IMR-90 (cell line): Measurements from ENCODE around the gene UBAC1. TPM values are rescaled to one million over a fixed set of nuclear protein-coding genes. Genes with fewer than 3 reads are reported as not detected.

ENCODE experiments used
- ATAC-seq: fragments of 200-7000 bp; cut with Tn5 transposase; 2 replicates; pipeline ENCODE4 v1.9.1; 2020; ENCODE audit warnings: low read depth, mild to moderate bottlenecking, moderate library complexity
- BruUV-seq: library from RNA; stranded (reverse); fragments of 400-500 nt; replicated peaks from 2 replicates; lab custom pipeline; 2021; lab: Mats Ljungman, UMichigan
- CTCF ChIA-PET: fragments of 300-600 bp; formaldehyde crosslinking; extraction: SDS; loops from one replicate; lab custom pipeline; 2021; ENCODE audit warnings: antibody characterized with exemption; lab: Yijun Ruan, JAX
- POLR2A ChIA-PET: fragments of 300-600 bp; sonication (Branson Sonifier 250); formaldehyde crosslinking; loops from one replicate; lab custom pipeline; 2022; ENCODE audit warnings: antibody characterized with exemption; ENCODE audit not compliant: unreplicated experiment; lab: Charles Lee
- DNase-seq: peaks from one replicate; pipeline ENCODE4 v3.0.0; 2013
- H2AFZ ChIP-seq: replicated peaks from 2 replicates; pipeline ENCODE3; 2013; ENCODE audit warnings: low read length, mild to moderate bottlenecking; ENCODE audit not compliant: poor library complexity
- H2AK5ac ChIP-seq: 2 replicates; pipeline ENCODE4 v1.6.1; 2013; ENCODE audit warnings: low read depth, low read length, inconsistent platforms
- H2AK9ac ChIP-seq: replicated peaks from 2 replicates; pipeline ENCODE3; 2013; ENCODE audit warnings: mild to moderate bottlenecking, low read depth, low read length, moderate library complexity; ENCODE audit not compliant: poor library complexity
- H2BK120ac ChIP-seq: 2 replicates; pipeline ENCODE4 v1.6.1; 2013; ENCODE audit warnings: low read depth, low read length, inconsistent platforms
- H2BK15ac ChIP-seq: 3 replicates; pipeline ENCODE4 v1.6.1; 2013; ENCODE audit warnings: low read depth, low read length, inconsistent platforms
- H2BK20ac ChIP-seq: 2 replicates; pipeline ENCODE4 v1.6.1; 2013; ENCODE audit warnings: low read depth, mild to moderate bottlenecking, inconsistent platforms, low read length, moderate library complexity
- H2BK5ac ChIP-seq: 2 replicates; pipeline ENCODE4 v1.6.1; 2013; ENCODE audit warnings: mild to moderate bottlenecking, low read depth, low read length, inconsistent platforms; ENCODE audit not compliant: poor library complexity, severe bottlenecking
- H3K14ac ChIP-seq: replicated peaks from 2 replicates; pipeline ENCODE4 v1.6.1; 2013; ENCODE audit warnings: low read depth, low read length, inconsistent platforms
- H3K18ac ChIP-seq: 2 replicates; pipeline ENCODE4 v1.6.1; 2013; ENCODE audit warnings: low read depth, low read length, control low read depth
- H3K23ac ChIP-seq: 2 replicates; pipeline ENCODE4 v1.6.1; 2013; ENCODE audit warnings: low read depth, low read length, inconsistent platforms
- H3K27ac ChIP-seq: 2 replicates; pipeline ENCODE4 v1.5.1; 2013; ENCODE audit warnings: mild to moderate bottlenecking, control low read depth, low read length; ENCODE audit not compliant: insufficient read depth
- H3K27me3 ChIP-seq: 2 replicates; pipeline ENCODE4 v1.6.1; 2013; ENCODE audit warnings: low read length; ENCODE audit not compliant: control insufficient read depth, insufficient read depth
- H3K36me3 ChIP-seq: 2 replicates; pipeline ENCODE4 v1.6.1; 2013; ENCODE audit warnings: low read length, mixed read lengths; ENCODE audit not compliant: control insufficient read depth, insufficient read depth
- H3K4ac ChIP-seq: 2 replicates; pipeline ENCODE4 v1.6.1; 2013; ENCODE audit warnings: low read depth, low read length, inconsistent platforms
- H3K4me1 ChIP-seq: 2 replicates; pipeline ENCODE4 v1.6.1; 2013; ENCODE audit warnings: low read length, mixed read lengths; ENCODE audit not compliant: control insufficient read depth, insufficient read depth
- H3K4me2 ChIP-seq: 2 replicates; pipeline ENCODE4 v1.6.1; 2013; ENCODE audit warnings: low read depth, mild to moderate bottlenecking, control low read depth, low read length, moderate library complexity
- H3K4me3 ChIP-seq: 2 replicates; pipeline ENCODE4 v1.5.1; 2013; ENCODE audit warnings: low read depth, mild to moderate bottlenecking, control low read depth, low read length, moderate library complexity; ENCODE audit not compliant: insufficient read depth
- H3K56ac ChIP-seq: 2 replicates; pipeline ENCODE4 v1.6.1; 2013; ENCODE audit warnings: low read length, inconsistent platforms; ENCODE audit not compliant: insufficient read depth; ENCODE audit errors: extremely low read depth
- H3K79me1 ChIP-seq, 2 experiments: 2 replicates each; pipeline ENCODE4 v1.6.1; 2013; ENCODE audit warnings: low read length in 2 of 2, inconsistent platforms in 1 of 2, low read depth in 1 of 2
- H3K9ac ChIP-seq: 2 replicates; pipeline ENCODE4 v1.6.1; 2013; ENCODE audit warnings: low read depth, low read length, control low read depth
- H3K9me1 ChIP-seq: 2 replicates; pipeline ENCODE4 v1.6.1; 2013; ENCODE audit warnings: low read length, inconsistent platforms; ENCODE audit not compliant: insufficient read depth
- H3K9me3 ChIP-seq: 2 replicates; pipeline ENCODE4 v1.6.1; 2013; ENCODE audit warnings: low read length; ENCODE audit not compliant: control insufficient read depth, insufficient read depth
- H4K20me1 ChIP-seq: 2 replicates; pipeline ENCODE4 v1.6.1; 2013; ENCODE audit warnings: low read length, inconsistent platforms; ENCODE audit not compliant: insufficient read depth
- H4K5ac ChIP-seq: 2 replicates; pipeline ENCODE4 v1.6.1; 2013; ENCODE audit warnings: mild to moderate bottlenecking, low read depth, low read length, control low read depth
- H4K8ac ChIP-seq, 2 experiments: 2 replicates each; pipeline ENCODE4 v1.6.1; 2013; ENCODE audit warnings: low read depth in 2 of 2, low read length in 2 of 2, control low read depth in 1 of 2, inconsistent platforms in 1 of 2
- H4K91ac ChIP-seq: 2 replicates; pipeline ENCODE4 v1.6.1; 2013; ENCODE audit warnings: low read depth, low read length, inconsistent platforms; ENCODE audit not compliant: insufficient read depth
- NFE2L2 ChIP-seq: fragments of 150-350 bp; IDR thresholded peaks from 2 replicates; pipeline ENCODE4 v1.6.1; 2016; ENCODE audit warnings: low read depth, mild to moderate bottlenecking, low read length
- WGBS, 2 experiments: methylation state at CpG; one replicate each; pipeline versions ENCODE4 v1.1.5 to v1.1.7; 2013; ENCODE audit warnings: missing lambda C conversion rate in 2 of 2; ENCODE audit not compliant: insufficient read length in 1 of 2; ENCODE audit errors: extremely low coverage in 2 of 2; 5-methylcytosine and 5-hydroxymethylcytosine counted together
- dilution Hi-C: fragments of 300-500 bp; cut with HindIII; formaldehyde crosslinking; loops from one replicate; pipeline ENCODE4 v1.14.3; 2018; ENCODE audit warnings: low sequenced_read_pairs; ENCODE audit not compliant: unreplicated experiment
- in situ Hi-C: fragments of 300-500 bp; cut with MboI; formaldehyde crosslinking; loops from 3 replicates; pipeline ENCODE4 v1.14.3; 2019; ENCODE audit warnings: low sequenced_read_pairs, inconsistent platforms, mixed read lengths
- intact Hi-C: fragments of 100-400 bp; cut with micrococcal nuclease; formaldehyde crosslinking; loops from 2 replicates; pipeline ENCODE4 v1.10.0; 2022
- polyA plus RNA-seq, 3 experiments: library from polyadenylated mRNA; depleted of rRNA; stranded (reverse); fragments of >200 nt; gene quantifications; 2 replicates each; pipeline ENCODE4 v1.2.3, GENCODE V29; 2012; ENCODE audit warnings: low replicate concordance in 1 of 3
- total RNA-seq: library from RNA; depleted of rRNA; stranded (reverse); fragments of >200 nt; gene quantifications from 2 replicates; pipeline ENCODE4 v1.2.3, GENCODE V29; 2012

UBAC1 gene
- total and polyA plus RNA-seq, 2 of the 4 experiments (the other 2 are of a cell fraction), result 25.3 to 33.9 TPM

GRCh38 chr9:136004219-136004618 is 43.0 kb upstream of the UBAC1 start:
- H3K9me3 ChIP-seq, result no peaks in the 10 kb centered on the region
- no peak overlapping the region for H2BK5ac ChIP-seq
- no peak overlapping the region for H3K4me3 ChIP-seq
- no peak overlapping the region for H4K8ac ChIP-seq
- no peak overlapping the region for H3K56ac ChIP-seq
- H3K36me3 ChIP-seq, result peaks cover 3% of the 10 kb centered on the region
- dilution Hi-C loops, result no loop called here
- no peak overlapping the region for H2AFZ ChIP-seq
- DNase-seq (no peak), ATAC-seq (no peak)
- no peak overlapping the region for H2AK9ac ChIP-seq
- H3K27ac ChIP-seq, result no peak overlapping the region
- H3K9ac ChIP-seq, result no peak overlapping the region
- no peak overlapping the region for H3K4me2 ChIP-seq
- H3K18ac ChIP-seq, result no peak overlapping the region
- no peak overlapping the region for H2BK20ac ChIP-seq
- peaks cover 22% of the 10 kb centered on the region for H3K4me1 ChIP-seq
- ChIA-PET POLR2A (no interaction called here), CTCF (no interaction called here)
- no peak for TF ChIP-seq NFE2L2
- no peak overlapping the region for H2BK15ac ChIP-seq
- H3K14ac ChIP-seq, result no peak overlapping the region
- no TSS peak for BruUV-seq
- intact Hi-C loops, result no loop called here
- 0 out of 2 replicates have a peak, but pooled peaks cover 3% of the 10 kb centered on the region for H3K9me1 ChIP-seq
- in situ Hi-C loops, result no loop called here
- H4K20me1 ChIP-seq, result peaks cover 7% of the 10 kb centered on the region; the same call in 1 of the 2 replicates
- 100% methylated on average over 2 of the region's 9 CpGs; no CpG with 5 or more reads in 1 of the 2 experiments for WGBS, 2 experiments
- H3K4ac ChIP-seq, result no peak overlapping the region
- H3K79me1 ChIP-seq, result peaks cover 4 to 14% of the 10 kb centered on the region in 2 experiments; a peak in 3 of 4 replicates
- no peak overlapping the region for H2BK120ac ChIP-seq
- no peak overlapping the region for H4K91ac ChIP-seq
- H3K27me3 ChIP-seq, result no peaks in the 10 kb centered on the region
- H2AK5ac ChIP-seq, result no peak overlapping the region; the same call in 1 of the 2 replicates
- no peak overlapping the region for H3K23ac ChIP-seq
- no peak overlapping the region for H4K5ac ChIP-seq
